HCT116 (cell line): ENCODE data around the gene OR6C70.

ENCODE experiments used
- POLR2A ChIP-seq: IDR thresholded peaks from 2 replicates; pipeline ENCODE4 v1.7.0; 2011; ENCODE audit warnings: borderline replicate concordance; ENCODE audit not compliant: insufficient read depth, insufficient read length; ENCODE audit errors: extremely low read depth
- POLR2AphosphoS5 ChIP-seq: IDR thresholded peaks from 2 replicates; pipeline ENCODE4 v1.6.1; 2011; ENCODE audit warnings: mild to moderate bottlenecking, low read depth, low read length, moderate library complexity
- YY1 ChIP-seq: IDR thresholded peaks from 2 replicates; pipeline ENCODE4 v1.6.1; 2011; ENCODE audit warnings: low read length, low read depth, moderate library complexity, mild to moderate bottlenecking; ENCODE audit not compliant: insufficient replicate concordance; ENCODE audit errors: extremely low read depth
- TF ChIP-seq, protein P1 (sequence below): IDR thresholded peaks from 2 replicates; pipeline ENCODE4 v1.6.1; 2012; ENCODE audit warnings: low read depth
- TF ChIP-seq, protein P2 (sequence below), 3 experiments: fragments of 200-600 bp in 1 of 3; sonication (generic) in 1 of 3; IDR thresholded peaks in 2 of 3; conservative IDR thresholded peaks in 1 of 3; 2 replicates each; pipeline ENCODE4 v1.5.1; 2012 to 2017; ENCODE audit warnings: low read depth in 2 of 3, low read length in 2 of 3, antibody characterized with exemption in 1 of 3, borderline replicate concordance in 1 of 3, control low read depth in 1 of 3, mild to moderate bottlenecking in 1 of 3, mixed read lengths in 1 of 3, mixed run types in 1 of 3, moderate library complexity in 1 of 3; ENCODE audit not compliant: insufficient read depth in 1 of 3

DNA sequence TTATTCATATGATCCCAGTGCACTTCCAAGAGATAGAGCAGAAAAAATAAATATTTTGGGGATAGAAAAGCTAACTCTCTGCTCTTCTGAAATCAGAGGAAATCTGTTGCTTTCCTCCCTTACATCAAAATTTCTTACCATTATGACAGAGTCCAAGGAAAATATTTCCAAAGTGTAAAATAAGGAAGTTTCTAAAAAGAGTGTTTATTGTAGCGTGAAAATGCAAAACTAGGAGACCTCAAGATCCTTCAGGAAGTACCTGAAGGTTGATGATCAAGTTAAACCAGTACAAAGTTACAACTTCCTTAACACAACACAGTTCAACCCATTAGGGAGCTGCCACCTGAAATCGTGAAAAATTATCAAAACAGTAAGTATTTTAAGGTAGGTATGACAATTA is 26.2 kb downstream of the OR6C70 start, which contains the start of gene OR6C2:
- TF ChIP-seq, protein P1, sequence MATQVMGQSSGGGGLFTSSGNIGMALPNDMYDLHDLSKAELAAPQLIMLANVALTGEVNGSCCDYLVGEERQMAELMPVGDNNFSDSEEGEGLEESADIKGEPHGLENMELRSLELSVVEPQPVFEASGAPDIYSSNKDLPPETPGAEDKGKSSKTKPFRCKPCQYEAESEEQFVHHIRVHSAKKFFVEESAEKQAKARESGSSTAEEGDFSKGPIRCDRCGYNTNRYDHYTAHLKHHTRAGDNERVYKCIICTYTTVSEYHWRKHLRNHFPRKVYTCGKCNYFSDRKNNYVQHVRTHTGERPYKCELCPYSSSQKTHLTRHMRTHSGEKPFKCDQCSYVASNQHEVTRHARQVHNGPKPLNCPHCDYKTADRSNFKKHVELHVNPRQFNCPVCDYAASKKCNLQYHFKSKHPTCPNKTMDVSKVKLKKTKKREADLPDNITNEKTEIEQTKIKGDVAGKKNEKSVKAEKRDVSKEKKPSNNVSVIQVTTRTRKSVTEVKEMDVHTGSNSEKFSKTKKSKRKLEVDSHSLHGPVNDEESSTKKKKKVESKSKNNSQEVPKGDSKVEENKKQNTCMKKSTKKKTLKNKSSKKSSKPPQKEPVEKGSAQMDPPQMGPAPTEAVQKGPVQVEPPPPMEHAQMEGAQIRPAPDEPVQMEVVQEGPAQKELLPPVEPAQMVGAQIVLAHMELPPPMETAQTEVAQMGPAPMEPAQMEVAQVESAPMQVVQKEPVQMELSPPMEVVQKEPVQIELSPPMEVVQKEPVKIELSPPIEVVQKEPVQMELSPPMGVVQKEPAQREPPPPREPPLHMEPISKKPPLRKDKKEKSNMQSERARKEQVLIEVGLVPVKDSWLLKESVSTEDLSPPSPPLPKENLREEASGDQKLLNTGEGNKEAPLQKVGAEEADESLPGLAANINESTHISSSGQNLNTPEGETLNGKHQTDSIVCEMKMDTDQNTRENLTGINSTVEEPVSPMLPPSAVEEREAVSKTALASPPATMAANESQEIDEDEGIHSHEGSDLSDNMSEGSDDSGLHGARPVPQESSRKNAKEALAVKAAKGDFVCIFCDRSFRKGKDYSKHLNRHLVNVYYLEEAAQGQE = no peak
- TF ChIP-seq POLR2AphosphoS5 = no peak
- TF ChIP-seq, protein P2, sequence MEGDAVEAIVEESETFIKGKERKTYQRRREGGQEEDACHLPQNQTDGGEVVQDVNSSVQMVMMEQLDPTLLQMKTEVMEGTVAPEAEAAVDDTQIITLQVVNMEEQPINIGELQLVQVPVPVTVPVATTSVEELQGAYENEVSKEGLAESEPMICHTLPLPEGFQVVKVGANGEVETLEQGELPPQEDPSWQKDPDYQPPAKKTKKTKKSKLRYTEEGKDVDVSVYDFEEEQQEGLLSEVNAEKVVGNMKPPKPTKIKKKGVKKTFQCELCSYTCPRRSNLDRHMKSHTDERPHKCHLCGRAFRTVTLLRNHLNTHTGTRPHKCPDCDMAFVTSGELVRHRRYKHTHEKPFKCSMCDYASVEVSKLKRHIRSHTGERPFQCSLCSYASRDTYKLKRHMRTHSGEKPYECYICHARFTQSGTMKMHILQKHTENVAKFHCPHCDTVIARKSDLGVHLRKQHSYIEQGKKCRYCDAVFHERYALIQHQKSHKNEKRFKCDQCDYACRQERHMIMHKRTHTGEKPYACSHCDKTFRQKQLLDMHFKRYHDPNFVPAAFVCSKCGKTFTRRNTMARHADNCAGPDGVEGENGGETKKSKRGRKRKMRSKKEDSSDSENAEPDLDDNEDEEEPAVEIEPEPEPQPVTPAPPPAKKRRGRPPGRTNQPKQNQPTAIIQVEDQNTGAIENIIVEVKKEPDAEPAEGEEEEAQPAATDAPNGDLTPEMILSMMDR (IDR thresholded peaks at IDR 0.05 in 2 of 3, conservative IDR thresholded peaks at IDR 0.05 in 1 of 3; ENCODE audit: borderline replicate concordance in 1 of 3, insufficient read depth in 1 of 3, low read depth in 2 of 3, low read length in 2 of 3) = no peak
- TF ChIP-seq YY1 = no peak
- TF ChIP-seq POLR2A = no peak
